Activated T-cell treated with anti-CD3 and anti-CD28 coated beads for 48 hours (primary cell): ENCODE data around the gene PPT1.

Source experiments
- DNase-seq: peaks from one replicate; pipeline ENCODE4 v3.0.0-alpha.2; 2020; ENCODE audit warnings: low read depth

Gene PPT1

DNA sequence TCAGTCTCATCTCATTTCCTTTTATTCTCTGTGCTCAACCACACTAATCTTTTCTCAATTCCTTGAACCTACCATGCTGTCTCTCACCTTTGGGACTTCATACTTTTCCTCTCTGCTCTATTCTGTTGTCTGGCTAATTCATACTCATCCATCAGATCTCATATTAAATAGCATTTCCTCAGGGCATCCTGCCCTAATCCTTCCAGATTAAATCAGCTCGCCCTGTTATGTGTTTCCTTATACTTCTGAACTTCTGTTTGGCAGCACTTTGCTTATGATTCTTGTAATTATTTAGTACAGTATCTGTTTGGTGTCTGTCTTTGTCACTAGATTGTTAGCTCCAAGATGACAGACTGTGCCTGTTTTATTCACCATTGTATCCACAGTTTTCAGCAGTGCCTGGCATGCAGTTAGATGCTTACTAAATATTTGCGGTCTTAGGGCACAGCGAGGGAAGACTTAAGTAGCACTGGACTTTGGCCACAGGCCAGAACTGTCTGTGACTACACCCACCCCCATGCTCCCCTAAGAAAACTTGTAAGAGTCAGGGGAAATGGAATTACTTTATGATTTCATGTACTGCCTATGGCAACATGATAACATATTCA, 66.4 kb downstream of the PPT1 start:
- no peak for DNase-seq

DNA sequence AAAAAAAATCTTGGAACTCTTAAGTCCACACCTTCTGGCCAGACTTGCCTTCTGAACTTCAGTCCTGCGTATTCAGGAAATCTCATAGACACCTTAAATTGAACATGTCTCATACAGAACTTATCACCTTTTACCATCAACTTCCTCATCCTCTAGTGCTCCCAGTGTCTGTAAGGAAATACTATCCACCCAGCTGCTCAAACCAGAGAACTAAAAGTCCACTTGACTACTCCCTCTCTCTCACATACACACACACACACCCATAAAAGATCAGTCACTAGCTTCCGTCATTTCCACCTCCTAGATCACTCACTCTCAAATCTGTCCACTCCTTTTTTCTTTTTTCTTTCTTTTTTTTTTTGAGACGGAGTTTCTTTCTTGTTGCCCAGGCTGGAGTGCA, 67.4 kb downstream of the PPT1 start:
- DNase-seq: no peak

DNA sequence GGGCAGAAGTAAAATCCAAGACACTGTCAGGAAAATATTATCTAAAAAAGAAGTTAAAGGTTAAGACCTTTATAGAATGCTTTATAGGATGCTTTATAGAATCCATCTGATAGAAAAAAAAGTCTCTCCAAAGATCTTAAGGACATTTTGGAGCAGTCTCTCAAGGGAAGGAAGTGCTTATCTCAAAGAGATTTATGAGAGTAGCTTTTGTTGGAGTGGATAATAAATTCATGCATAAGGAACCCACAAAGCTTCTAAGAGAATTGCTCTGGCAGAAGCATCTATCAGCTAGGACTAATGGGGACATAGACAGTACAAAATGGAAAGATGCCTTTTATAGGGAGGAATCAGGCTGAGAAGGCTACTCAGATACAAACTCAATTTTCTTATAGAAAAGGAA, 69.4 kb downstream of the PPT1 start:
- DNase-seq: no peak

DNA sequence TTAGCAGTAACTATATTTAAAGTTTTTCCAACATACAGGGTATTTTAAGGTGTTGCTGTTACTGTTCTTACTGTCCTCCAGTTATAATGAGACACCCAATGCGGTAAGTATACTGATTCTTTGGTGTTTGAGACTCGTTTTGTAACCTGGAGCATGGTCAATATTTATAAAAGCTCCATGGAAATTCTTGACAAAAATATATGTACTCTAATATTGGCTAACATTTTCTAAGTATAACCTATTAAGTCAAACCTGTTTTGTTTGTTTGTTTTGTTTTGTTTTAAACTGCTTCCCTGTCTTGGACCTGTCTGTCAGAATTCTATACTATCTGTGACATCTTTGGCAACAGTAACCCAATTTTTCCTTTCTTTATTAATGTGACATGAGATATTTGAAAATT, 72.4 kb downstream of the PPT1 start:
- DNase-seq: no peak

DNA sequence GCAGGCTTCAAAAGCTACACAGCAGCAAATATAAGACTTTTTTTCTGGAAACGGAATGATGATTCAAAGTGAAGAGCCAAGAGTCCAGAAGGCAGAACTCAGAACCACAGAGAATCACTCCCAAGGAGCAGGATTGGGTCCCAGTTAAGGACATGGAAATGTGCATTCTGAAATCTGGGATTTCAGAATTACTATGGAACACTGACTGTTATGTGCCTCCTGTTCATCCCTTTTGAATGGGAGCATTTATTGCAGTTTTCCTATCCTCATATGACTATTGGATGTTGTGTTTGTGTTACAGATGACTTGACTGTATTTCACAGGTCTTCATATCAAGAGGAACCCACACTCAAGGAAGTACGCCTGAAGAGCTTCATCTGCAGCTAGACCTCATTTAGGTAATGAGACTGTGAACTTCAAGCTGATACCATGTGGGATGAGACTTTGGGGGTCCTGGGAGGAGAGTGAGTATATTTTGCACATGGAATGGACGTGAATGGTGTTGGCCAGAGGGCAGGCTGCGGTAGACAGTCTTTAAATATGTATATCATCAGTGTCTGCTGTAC, 73.6 kb downstream of the PPT1 start:
- DNase-seq: no peak
